Vagina (tissue), 2 donors: ENCODE measurements around the gene NLGN1.

Source experiments
- POLR2A ChIP-seq, 2 donors: fragments of 450-650 bp; IDR thresholded peaks; one replicate each; pipeline ENCODE4 v1.6.1; 2017; ENCODE audit warnings: antibody characterized with exemption in 2 of 2, mild to moderate bottlenecking in 2 of 2, moderate library complexity in 2 of 2
- POLR2AphosphoS5 ChIP-seq, 2 donors: sonication (generic); formaldehyde crosslinking; IDR thresholded peaks; one replicate each; pipeline ENCODE4 v1.9.0; 2017; ENCODE audit warnings: antibody characterized with exemption in 2 of 2, mild to moderate bottlenecking in 2 of 2, low read depth in 1 of 2; ENCODE audit not compliant: insufficient read depth in 1 of 2
- TF ChIP-seq, protein P1 (sequence below), 3 experiments: fragments of 450-650 bp in 2 of 3; fragments of 200-600 bp in 1 of 3; sonication (generic) in 1 of 3; IDR thresholded peaks; one replicate each; pipeline ENCODE4 v1.5.1; 2017 to 2019; ENCODE audit warnings: antibody characterized with exemption in 3 of 3, mild to moderate bottlenecking in 2 of 3, moderate library complexity in 2 of 3

DNA sequence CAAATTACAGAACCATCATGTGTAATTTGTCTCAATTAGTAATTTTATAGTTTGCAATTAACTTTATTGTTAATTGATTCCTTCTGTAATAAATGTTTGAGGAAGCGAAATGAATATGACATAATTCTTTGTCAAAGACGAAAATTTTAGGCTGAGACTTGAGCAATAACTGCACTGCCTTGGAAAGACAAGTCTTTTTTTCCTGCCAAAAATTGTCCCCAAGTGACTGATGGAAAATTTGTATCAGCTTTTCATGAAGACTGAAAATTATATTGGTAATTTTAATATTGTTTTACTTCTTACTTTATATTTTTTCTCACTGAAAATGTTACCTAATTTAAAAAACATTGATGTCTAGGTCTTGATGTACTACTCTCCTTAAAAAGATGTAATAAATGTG, 622.6 kb downstream of the NLGN1 start:
- TF ChIP-seq, protein P1, sequence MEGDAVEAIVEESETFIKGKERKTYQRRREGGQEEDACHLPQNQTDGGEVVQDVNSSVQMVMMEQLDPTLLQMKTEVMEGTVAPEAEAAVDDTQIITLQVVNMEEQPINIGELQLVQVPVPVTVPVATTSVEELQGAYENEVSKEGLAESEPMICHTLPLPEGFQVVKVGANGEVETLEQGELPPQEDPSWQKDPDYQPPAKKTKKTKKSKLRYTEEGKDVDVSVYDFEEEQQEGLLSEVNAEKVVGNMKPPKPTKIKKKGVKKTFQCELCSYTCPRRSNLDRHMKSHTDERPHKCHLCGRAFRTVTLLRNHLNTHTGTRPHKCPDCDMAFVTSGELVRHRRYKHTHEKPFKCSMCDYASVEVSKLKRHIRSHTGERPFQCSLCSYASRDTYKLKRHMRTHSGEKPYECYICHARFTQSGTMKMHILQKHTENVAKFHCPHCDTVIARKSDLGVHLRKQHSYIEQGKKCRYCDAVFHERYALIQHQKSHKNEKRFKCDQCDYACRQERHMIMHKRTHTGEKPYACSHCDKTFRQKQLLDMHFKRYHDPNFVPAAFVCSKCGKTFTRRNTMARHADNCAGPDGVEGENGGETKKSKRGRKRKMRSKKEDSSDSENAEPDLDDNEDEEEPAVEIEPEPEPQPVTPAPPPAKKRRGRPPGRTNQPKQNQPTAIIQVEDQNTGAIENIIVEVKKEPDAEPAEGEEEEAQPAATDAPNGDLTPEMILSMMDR (IDR thresholded peaks at IDR 0.05), result no peak
- no peak for TF ChIP-seq POLR2AphosphoS5 (IDR thresholded peaks at IDR 0.05; ENCODE audit: insufficient read depth in 1 of 2, low read depth in 1 of 2)
- no peak for TF ChIP-seq POLR2A (IDR thresholded peaks at IDR 0.05)
